Endothelial cell of umbilical vein (primary cell): Measurements from ENCODE around the gene ABCG5. TPM values are rescaled to one million over a fixed set of nuclear protein-coding genes. Genes with fewer than 3 reads are reported as not detected.

Experiments used
- BruUV-seq: library from RNA; stranded (reverse); fragments of 400-500 nt; replicated peaks from 2 replicates; lab custom pipeline; 2021; lab: Mats Ljungman, UMichigan
- CTCF ChIA-PET: fragments of 300-600, 350-600 bp; sonication (Branson Sonifier 250); formaldehyde crosslinking; loops from one replicate; lab custom pipeline; 2021; ENCODE audit warnings: antibody characterized with exemption, inconsistent platforms; lab: Charles Lee
- POLR2A ChIA-PET: fragments of 300-600, 350-600 bp; sonication (Branson Sonifier 250); formaldehyde crosslinking; loops from one replicate; lab custom pipeline; 2021; ENCODE audit warnings: antibody characterized with exemption, inconsistent platforms; lab: Charles Lee
- DNase-seq: peaks from one replicate; pipeline ENCODE4 v3.0.0-alpha.2; 2011; ENCODE audit warnings: low read depth, low spot score
- FAIRE-seq: peaks from 2 replicates; lab custom pipeline; 2011; peaks lifted over from hg19 to GRCh38; lab: Jason Lieb, UNC
- H2AFZ ChIP-seq: 2 replicates; pipeline ENCODE4 v1.6.0; 2012; ENCODE audit warnings: low read depth, low read length, control low read depth, inconsistent platforms
- H3K27ac ChIP-seq: 2 replicates; pipeline ENCODE4 v1.5.1; 2011; ENCODE audit warnings: low read depth, mild to moderate bottlenecking, control low read depth, low read length, moderate library complexity; ENCODE audit not compliant: insufficient read depth
- H3K27me3 ChIP-seq, 2 experiments: 2 replicates each; pipeline versions ENCODE4 v1.6.0 to v1.6.1; 2011; ENCODE audit warnings: low read length in 2 of 2, mixed read lengths in 1 of 2; ENCODE audit not compliant: control insufficient read depth in 2 of 2, insufficient read depth in 2 of 2
- H3K36me3 ChIP-seq, 2 experiments: 2 replicates in 1 of 2; 3 replicates in 1 of 2; pipeline ENCODE4 v1.5.1; 2011; ENCODE audit warnings: low read length in 2 of 2, mild to moderate bottlenecking in 1 of 2, moderate library complexity in 1 of 2; ENCODE audit not compliant: control insufficient read depth in 2 of 2, insufficient read depth in 2 of 2; ENCODE audit errors: extremely low read depth in 1 of 2
- H3K4me1 ChIP-seq: 3 replicates; pipeline ENCODE4 v1.5.1; 2011; ENCODE audit warnings: mild to moderate bottlenecking, low read length; ENCODE audit not compliant: control insufficient read depth, insufficient read depth; ENCODE audit errors: extremely low read depth
- H3K4me2 ChIP-seq: 2 replicates; pipeline ENCODE4 v1.6.1; 2011; ENCODE audit warnings: low read length, control low read depth, mixed read lengths; ENCODE audit not compliant: insufficient read depth
- H3K4me3 ChIP-seq, 3 experiments: fragments of 200-600 bp in 1 of 3; sonication (generic), shearing (Covaris generic) in 1 of 3; replicated peaks in 1 of 3; 2 replicates each; pipeline ENCODE4 v1.5.1; 2011 to 2016; ENCODE audit warnings: control low read depth in 3 of 3, low read length in 3 of 3, mild to moderate bottlenecking in 2 of 3, inconsistent platforms in 1 of 3, low read depth in 1 of 3, moderate library complexity in 1 of 3; ENCODE audit not compliant: insufficient read depth in 1 of 3
- H3K79me2 ChIP-seq: 2 replicates; pipeline ENCODE4 v1.6.0; 2012; ENCODE audit warnings: low read length, inconsistent platforms; ENCODE audit not compliant: control insufficient read depth, insufficient read depth
- H3K9ac ChIP-seq: replicated peaks from 2 replicates; pipeline ENCODE3; 2011; ENCODE audit warnings: low read length, control low read depth; ENCODE audit not compliant: insufficient read depth; ENCODE audit errors: extremely low read depth
- H3K9me1 ChIP-seq: replicated peaks from 3 replicates; pipeline ENCODE4 v1.6.0; 2011; ENCODE audit warnings: mild to moderate bottlenecking, low read length; ENCODE audit not compliant: control insufficient read depth, insufficient read depth; ENCODE audit errors: extremely low read depth
- H3K9me3 ChIP-seq: replicated peaks from 2 replicates; pipeline ENCODE4 v1.5.1; 2012; ENCODE audit warnings: low read length, inconsistent platforms; ENCODE audit not compliant: control insufficient read depth, insufficient read depth
- H4K20me1 ChIP-seq: replicated peaks from 2 replicates; pipeline ENCODE3; 2011; ENCODE audit warnings: mild to moderate bottlenecking, low read length; ENCODE audit not compliant: control insufficient read depth, insufficient read depth; ENCODE audit errors: extremely low read depth
- CTCF ChIP-seq, 2 donors: IDR thresholded peaks; 1 replicate in 1 of 2; 2 replicates in 1 of 2; pipeline ENCODE4 v1.5.1; 2011; ENCODE audit warnings: low read length in 2 of 2, mild to moderate bottlenecking in 2 of 2, moderate library complexity in 2 of 2, control low read depth in 1 of 2, inconsistent platforms in 1 of 2, low read depth in 1 of 2; ENCODE audit not compliant: insufficient read depth in 1 of 2; ENCODE audit errors: extremely low read depth in 1 of 2
- EZH2 ChIP-seq: IDR thresholded peaks from 2 replicates; pipeline ENCODE4 v1.6.1; 2012; ENCODE audit warnings: borderline replicate concordance, low read depth, mild to moderate bottlenecking, moderate library complexity, low read length, inconsistent platforms; ENCODE audit not compliant: severe bottlenecking
- FOS ChIP-seq: IDR thresholded peaks from 2 replicates; pipeline ENCODE4 v1.6.1; 2011; ENCODE audit warnings: mild to moderate bottlenecking, low read length, moderate library complexity, borderline replicate concordance; ENCODE audit not compliant: insufficient read depth
- GATA2 ChIP-seq: IDR thresholded peaks from 2 replicates; pipeline ENCODE4 v1.7.0; 2011; ENCODE audit warnings: low read depth, mild to moderate bottlenecking, moderate library complexity, mixed read lengths, low read length; ENCODE audit not compliant: insufficient read length, insufficient read depth
- JUN ChIP-seq: IDR thresholded peaks from 2 replicates; pipeline ENCODE4 v1.6.1; 2011; ENCODE audit warnings: borderline replicate concordance, low read depth; ENCODE audit not compliant: insufficient read length, insufficient read depth
- MYC ChIP-seq: IDR thresholded peaks from one replicate; pipeline ENCODE4 v1.6.1; 2011; ENCODE audit warnings: mild to moderate bottlenecking, low read depth, low read length
- POLR2A ChIP-seq: IDR thresholded peaks from 2 replicates; pipeline ENCODE4 v1.6.1; 2012; ENCODE audit warnings: low read depth, mild to moderate bottlenecking, control low read depth, low read length
- POLR2AphosphoS5 ChIP-seq: IDR thresholded peaks from 2 replicates; pipeline ENCODE4 v1.6.1; 2012; ENCODE audit warnings: low read depth, mild to moderate bottlenecking, control low read depth, low read length, moderate library complexity; ENCODE audit not compliant: insufficient read depth
- dilution Hi-C: fragments of 300-500 bp; cut with MboI; formaldehyde crosslinking; loops from one replicate; pipeline ENCODE4 v1.15.0; 2019; ENCODE audit warnings: low sequenced_read_pairs; ENCODE audit not compliant: extremely low pct_ligation_motif_present
- intact Hi-C: fragments of 100-400 bp; cut with micrococcal nuclease; formaldehyde crosslinking; loops from one replicate; pipeline ENCODE4 v1.10.0; 2022
- polyA plus RNA-seq, 4 experiments: library from polyadenylated mRNA; depleted of rRNA in 3 of 4; stranded (reverse) in 3 of 4; unstranded in 1 of 4; fragments of >200 nt; gene quantifications; 2 replicates each; pipeline versions ENCODE4 v1.2.1 to v1.2.3, GENCODE V29; 2011 to 2012; ENCODE audit warnings: missing spikeins in 1 of 4
- total RNA-seq: library from RNA; stranded (reverse); gene quantifications from 2 replicates; pipeline ENCODE4 v1.2.3, GENCODE V29; 2021
- TF ChIP-seq, protein P1 (sequence below): IDR thresholded peaks from 2 replicates; pipeline ENCODE4 v1.6.1; 2011; ENCODE audit not compliant: insufficient read depth, insufficient read length

Gene ABCG5
- total and polyA plus RNA-seq, 2 donors (not counting 3 experiments of a cell fraction or from before 2014, with no cell fraction given), result not detected

GRCh38 chr2:43798300-43798699 lies 40.3 kb downstream of the ABCG5 start:
- no peak overlapping the region for H3K27ac ChIP-seq
- ChIA-PET CTCF (interaction anchor here (0.6 to 1.8 kb wide), 13 partner anchors 9 to 640 kb away, joined by 3 to 7 read pairs (median 4); partner anchors contain the start of genes C1GALT1C1L and DYNC2LI1), POLR2A (no interaction called here)
- no peak overlapping the region for H3K9ac ChIP-seq
- no peak overlapping the region for H3K4me3 ChIP-seq
- no peaks in the 10 kb centered on the region for H3K4me1 ChIP-seq
- dilution Hi-C loops (no loop called here), intact Hi-C loops (no loop called here)
- FAIRE-seq (no peak), DNase-seq (peak; percentile 8)
- no peaks in the 10 kb centered on the region for H3K27me3 ChIP-seq
- no peaks in the 10 kb centered on the region for H3K36me3 ChIP-seq
- H4K20me1 ChIP-seq, result no peaks in the 10 kb centered on the region
- no peaks in the 10 kb centered on the region for H3K9me1 ChIP-seq
- TF ChIP-seq MYC, result no peak
- no peak for TF ChIP-seq JUN
- no peak for TF ChIP-seq FOS
- TF ChIP-seq GATA2, result no peak
- TF ChIP-seq EZH2, result no peak
- TF ChIP-seq CTCF (IDR thresholded peaks at IDR 0.05; ENCODE audit: extremely low read depth in 1 of 2, insufficient read depth in 1 of 2, low read depth in 1 of 2, low read length in 2 of 2), result no peak
- TF ChIP-seq, protein P1, sequence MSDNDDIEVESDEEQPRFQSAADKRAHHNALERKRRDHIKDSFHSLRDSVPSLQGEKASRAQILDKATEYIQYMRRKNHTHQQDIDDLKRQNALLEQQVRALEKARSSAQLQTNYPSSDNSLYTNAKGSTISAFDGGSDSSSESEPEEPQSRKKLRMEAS, result no peak
- no peak for TF ChIP-seq POLR2A
- TF ChIP-seq POLR2AphosphoS5, result no peak
- no peak overlapping the region for H2AFZ ChIP-seq
- no peaks in the 10 kb centered on the region for H3K9me3 ChIP-seq
- no peaks in the 10 kb centered on the region for H3K79me2 ChIP-seq
- H3K4me2 ChIP-seq, result no peak overlapping the region
- BruUV-seq, result no TSS peak
